CD8-positive, alpha-beta memory T cell (primary cell): ENCODE measurements around the gene AGRP. TPM values are rescaled to one million over a fixed set of nuclear protein-coding genes. Genes with fewer than 3 reads are reported as not detected.
"Not testable (repeated sequence)": the region's sequence is repeated elsewhere in the genome, so short reads cannot be mapped to it uniquely, and the experiment has no call there.

Experiments
- CTCF ChIA-PET: fragments of 350-600 bp; sonication (Branson Sonifier 250); formaldehyde crosslinking; loops from one replicate; lab custom pipeline; 2021; ENCODE audit warnings: antibody characterized with exemption; lab: Charles Lee
- POLR2A ChIA-PET: fragments of 350-600 bp; sonication (Branson Sonifier 250); formaldehyde crosslinking; loops from one replicate; lab custom pipeline; 2021; ENCODE audit warnings: antibody characterized with exemption; lab: Charles Lee
- DNase-seq, 5 donors: peaks; one replicate each; pipeline versions ENCODE4 v3.0.0 to v3.0.0-alpha.2; 2020 to 2022; ENCODE audit warnings: mixed read lengths in 1 of 5
- H3K27ac ChIP-seq: one replicate; pipeline ENCODE4 v1.7.0; 2013; ENCODE audit warnings: low read depth, mild to moderate bottlenecking, low read length, moderate library complexity
- H3K27me3 ChIP-seq: 2 replicates; pipeline ENCODE4 v1.7.0; 2013; ENCODE audit warnings: low read length, mild to moderate bottlenecking; ENCODE audit not compliant: insufficient read depth, poor library complexity, severe bottlenecking
- H3K36me3 ChIP-seq: 2 replicates; pipeline ENCODE4 v1.7.0; 2013; ENCODE audit warnings: mild to moderate bottlenecking, low read length, moderate library complexity; ENCODE audit not compliant: insufficient read depth
- H3K4me1 ChIP-seq: 2 replicates; pipeline ENCODE4 v1.7.0; 2013; ENCODE audit warnings: mild to moderate bottlenecking, low read length, moderate library complexity; ENCODE audit not compliant: insufficient read depth
- H3K4me3 ChIP-seq: 2 replicates; pipeline ENCODE4 v1.7.0; 2013; ENCODE audit warnings: mild to moderate bottlenecking, low read length
- H3K9me3 ChIP-seq: 2 replicates; pipeline ENCODE4 v1.7.0; 2013; ENCODE audit warnings: mild to moderate bottlenecking, low read length
- H3K27ac Mint-ChIP-seq, 8 donors: one replicate each; pipeline ENCODE4 v1.8.0; 2020 to 2021; ENCODE audit warnings: mixed read lengths in 8 of 8, mild to moderate bottlenecking in 6 of 8, inconsistent platforms in 3 of 8, moderate library complexity in 3 of 8
- H3K27me3 Mint-ChIP-seq, 2 donors: one replicate each; pipeline ENCODE4 v1.8.0; 2020 to 2021; ENCODE audit warnings: mixed read lengths in 2 of 2, mild to moderate bottlenecking in 1 of 2, moderate library complexity in 1 of 2
- H3K36me3 Mint-ChIP-seq, 3 donors: one replicate each; pipeline ENCODE4 v1.8.0; 2020 to 2021; ENCODE audit warnings: mixed read lengths in 3 of 3, inconsistent platforms in 1 of 3, mild to moderate bottlenecking in 1 of 3
- H3K4me1 Mint-ChIP-seq, 3 donors: one replicate each; pipeline ENCODE4 v1.8.0; 2020 to 2021; ENCODE audit warnings: mixed read lengths in 3 of 3, inconsistent platforms in 1 of 3, mild to moderate bottlenecking in 1 of 3
- H3K4me3 Mint-ChIP-seq, 7 donors: one replicate each; pipeline ENCODE4 v1.8.0; 2020 to 2021; ENCODE audit warnings: mixed read lengths in 7 of 7, mild to moderate bottlenecking in 6 of 7, moderate library complexity in 4 of 7, inconsistent platforms in 2 of 7
- H3K9me3 Mint-ChIP-seq, 5 donors: one replicate each; pipeline ENCODE4 v1.8.0; 2020 to 2022; ENCODE audit warnings: mixed read lengths in 5 of 5, mild to moderate bottlenecking in 3 of 5, moderate library complexity in 2 of 5, inconsistent platforms in 1 of 5
- polyA plus RNA-seq: library from polyadenylated mRNA; unstranded; fragments of 300-500 nt; fragmentation: Illumina TruSeq; gene quantifications from one replicate; pipeline ENCODE4 v1.2.3, GENCODE V29; 2021
- total RNA-seq, 2 experiments: library from RNA; stranded (reverse); gene quantifications; one replicate each; pipeline ENCODE4 v1.2.3, GENCODE V29; 2021

AGRP gene
- total and polyA plus RNA-seq, 3 experiments from 2014 or later = not detected

DNA sequence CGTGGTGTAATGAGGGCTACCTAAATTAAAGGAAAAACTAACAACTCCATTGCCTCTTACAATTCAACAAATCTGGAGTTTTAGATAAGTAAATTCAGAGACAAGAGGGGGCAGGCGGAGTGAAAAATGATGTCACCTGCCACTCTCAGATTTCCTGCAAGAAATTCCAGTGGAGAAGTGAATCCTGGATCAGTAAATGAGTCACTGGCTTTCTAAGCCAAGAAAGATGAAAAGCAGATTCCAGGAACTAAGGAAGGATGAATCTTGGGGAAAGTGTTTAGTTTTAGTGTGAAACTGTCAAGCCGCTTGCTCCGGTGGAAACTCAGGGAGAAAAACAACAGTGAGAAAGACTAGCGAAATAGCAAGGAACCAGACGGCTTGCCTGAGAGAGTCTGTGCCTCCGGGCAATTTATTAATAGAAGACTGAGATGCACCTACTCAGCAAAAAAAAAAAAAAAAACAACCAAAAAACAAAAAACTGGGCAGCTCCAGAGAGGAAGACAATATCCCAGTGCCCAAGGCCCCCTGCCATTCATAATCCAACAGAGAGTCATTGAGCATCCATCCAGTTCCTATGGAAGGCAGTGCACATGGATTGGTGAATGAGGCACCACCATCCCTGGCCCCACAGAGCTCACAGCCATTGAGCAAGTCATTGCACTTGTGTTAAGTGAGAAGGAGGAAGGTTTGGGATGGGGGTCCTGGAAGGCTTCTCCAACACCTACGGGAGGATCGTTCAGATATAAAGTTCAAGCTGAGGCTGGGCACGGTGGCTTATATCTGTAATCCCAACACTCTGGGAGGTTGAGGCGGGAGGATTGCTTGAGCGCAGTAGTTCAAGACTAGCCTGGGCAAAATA is 33.2 kb upstream of the AGRP start:
- Histone ChIP-seq H3K9me3 (no peaks in the 10 kb centered on the region), H3K27ac (no peak overlapping the region), H3K27me3 (no peaks in the 10 kb centered on the region), H3K36me3 (no peaks in the 10 kb centered on the region), H3K4me1 (peaks cover 18% of the 10 kb centered on the region), H3K4me3 (no peak overlapping the region)
- H3K4me3 Mint-ChIP-seq = no peak overlapping the region
- DNase-seq = no peak
- H3K9me3 Mint-ChIP-seq = no peaks in the 10 kb centered on the region
- H3K36me3 Mint-ChIP-seq = no peaks in the 10 kb centered on the region
- peak overlapping the region in 1 of 8 donors; percentile 72 for H3K27ac Mint-ChIP-seq
- ChIA-PET CTCF (interaction anchor here (0.7 to 7.4 kb wide), 11 partner anchors 10 to 524 kb away, joined by 3 to 168 read pairs (median 4); partner anchors contain the start of genes AGRP, ATP6V0D1 and CARMIL2), POLR2A (no interaction called here)
- H3K27me3 Mint-ChIP-seq = peaks cover 0 to 1% of the 10 kb centered on the region in 2 donors
- H3K4me1 Mint-ChIP-seq = peaks cover 17 to 20% (median 19%) of the 10 kb centered on the region in 3 donors

DNA sequence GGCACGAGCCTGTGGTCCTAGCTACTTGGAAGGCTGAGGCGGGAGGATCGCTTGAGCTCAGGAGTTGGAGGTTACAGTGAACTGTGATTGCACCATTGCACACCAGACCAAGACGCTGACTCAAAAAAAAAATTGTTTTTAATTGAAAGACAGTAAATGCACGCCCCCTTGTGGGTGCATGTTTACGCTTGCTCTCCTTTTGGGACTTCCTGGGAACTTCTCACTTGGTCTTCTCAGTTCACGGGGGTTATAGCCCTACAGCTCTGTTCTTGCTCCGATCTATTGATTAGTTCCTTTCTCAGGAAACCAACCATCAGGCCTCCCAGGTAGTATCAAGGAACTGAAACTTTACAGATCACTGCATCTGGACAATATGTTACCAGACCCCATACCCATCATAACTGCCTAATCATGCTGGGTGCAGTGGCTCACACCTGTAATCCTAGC is 31.1 kb upstream of the AGRP start:
- Mint-ChIP-seq H3K27ac (peak overlapping the region in 4 of 8 donors; percentile 33 to 74 (median 63)), H3K4me3 (peak overlapping the region in 1 of 7 donors; percentile 32), H3K9me3 (no peaks in the 10 kb centered on the region), H3K36me3 (no peaks in the 10 kb centered on the region), H3K27me3 (peaks cover 0 to under 1% of the 10 kb centered on the region in 2 donors), H3K4me1 (peaks cover 9 to 17% (median 14%) of the 10 kb centered on the region in 3 donors)
- Histone ChIP-seq H3K4me3 (no peak overlapping the region), H3K27me3 (no peaks in the 10 kb centered on the region), H3K4me1 (peaks cover 11% of the 10 kb centered on the region), H3K27ac (no peak overlapping the region), H3K9me3 (no peaks in the 10 kb centered on the region), H3K36me3 (no peaks in the 10 kb centered on the region)
- CTCF ChIA-PET = interaction anchor here (0.7 to 7.4 kb wide), 19 partner anchors 10 to 267 kb away, joined by 3 to 168 read pairs (median 4); partner anchors contain the start of genes AGRP, ATP6V0D1, CARMIL2 and CTCF
- POLR2A ChIA-PET = interaction anchor here (0.8 to 2.0 kb wide), 2 partner anchors 21 to 33 kb away, joined by 4 to 6 read pairs; partner anchors contain the start of gene ATP6V0D1
- DNase-seq = peak; percentile 72 to 85 (median 73)

- H3K4me1 Mint-ChIP-seq = peaks cover 13 to 21% (median 18%) of the 10 kb centered on the region in 3 donors
- peak overlapping the region in 1 of 8 donors; percentile 64 for H3K27ac Mint-ChIP-seq
- H3K27ac ChIP-seq, DNase-seq, H3K4me3 ChIP-seq, H3K36me3 ChIP-seq, H3K4me3 Mint-ChIP-seq, H3K9me3 Mint-ChIP-seq, H3K27me3 ChIP-seq, H3K27me3 Mint-ChIP-seq, H3K36me3 Mint-ChIP-seq, H3K9me3 ChIP-seq: not testable (repeated sequence)
- ChIA-PET POLR2A (interaction anchor here (0.8 to 2.0 kb wide), 2 partner anchors 20 to 33 kb away, joined by 4 to 6 read pairs; partner anchors contain the start of gene ATP6V0D1), CTCF (interaction anchor here (0.7 to 7.4 kb wide), 19 partner anchors 9 to 267 kb away, joined by 3 to 168 read pairs (median 4); partner anchors contain the start of genes AGRP, ATP6V0D1, CARMIL2 and CTCF)
- H3K4me1 ChIP-seq = peaks cover 16% of the 10 kb centered on the region
Observed at GRCh38 chr16:67513892-67514291, 30.5 kb upstream of the AGRP start.

- Histone ChIP-seq H3K27ac (no peak overlapping the region), H3K4me1 (peaks cover 53% of the 10 kb centered on the region), H3K27me3 (no peaks in the 10 kb centered on the region), H3K9me3 (no peaks in the 10 kb centered on the region), H3K36me3 (no peaks in the 10 kb centered on the region), H3K4me3 (no peak overlapping the region)
- peak in 2 of 5 donors; percentile 57 to 61 for DNase-seq
- Mint-ChIP-seq H3K4me1 (peaks cover 37 to 48% (median 44%) of the 10 kb centered on the region in 3 donors), H3K36me3 (peaks cover 0 to 2% (median 0%) of the 10 kb centered on the region in 3 donors), H3K27me3 (no peaks in the 10 kb centered on the region), H3K27ac (peak overlapping the region; percentile 23 to 89 (median 60)), H3K9me3 (no peaks in the 10 kb centered on the region), H3K4me3 (peak overlapping the region in 4 of 7 donors; percentile 15 to 46 (median 29))
- ChIA-PET CTCF (interaction anchor here (0.6 to 2.5 kb wide), 5 partner anchors 12 to 136 kb away, joined by 3 to 12 read pairs (median 6); partner anchors contain the start of genes ATP6V0D1 and CARMIL2), POLR2A (interaction anchor here (0.6 kb wide), 1 partner anchor 150 kb away, joined by 3 read pairs; no protein-coding TSS in a partner anchor)
Observed at GRCh38 chr16:67509016-67509415, 25.7 kb upstream of the AGRP start.

- H3K27me3 Mint-ChIP-seq = no peaks in the 10 kb centered on the region
- Histone ChIP-seq H3K27me3 (no peaks in the 10 kb centered on the region), H3K4me3 (no peak overlapping the region), H3K4me1 (peaks cover 60% of the 10 kb centered on the region), H3K9me3 (no peaks in the 10 kb centered on the region), H3K27ac (no peak overlapping the region), H3K36me3 (no peaks in the 10 kb centered on the region)
- CTCF ChIA-PET = interaction anchor here (0.7 to 3.6 kb wide), 4 partner anchors 7 to 26 kb away, joined by 3 to 17 read pairs (median 10); partner anchors contain the start of gene ATP6V0D1
- no peaks in the 10 kb centered on the region for H3K9me3 Mint-ChIP-seq
- peaks cover 0 to 2% (median 1%) of the 10 kb centered on the region in 3 donors for H3K36me3 Mint-ChIP-seq
- H3K4me1 Mint-ChIP-seq = peaks cover 46 to 59% (median 53%) of the 10 kb centered on the region in 3 donors
- DNase-seq = no peak
- POLR2A ChIA-PET = no interaction called here
- peak overlapping the region in 2 of 7 donors; percentile 28 to 35 for H3K4me3 Mint-ChIP-seq
- H3K27ac Mint-ChIP-seq = peak overlapping the region; percentile 63 to 92 (median 80)
Observed at GRCh38 chr16:67506468-67506867, 23.1 kb upstream of the AGRP start.

GRCh38 chr16:67504031-67505021 is 21.0 kb upstream of the AGRP start:
- H3K4me3 Mint-ChIP-seq = peak overlapping the region in 6 of 7 donors; percentile 56 to 77 (median 68)
- peaks cover 59% of the 10 kb centered on the region for H3K4me1 ChIP-seq
- peak overlapping the region; percentile 83 to 98 (median 94) for H3K27ac Mint-ChIP-seq
- POLR2A ChIA-PET = interaction anchor here (1.2 kb wide), 1 partner anchor 17 kb away, joined by 4 read pairs; no protein-coding TSS in a partner anchor
- CTCF ChIA-PET = interaction anchor here (1.2 to 3.6 kb wide), 5 partner anchors 8 to 23 kb away, joined by 3 to 17 read pairs (median 11); partner anchors contain the start of gene ATP6V0D1
- peaks cover 47 to 53% (median 49%) of the 10 kb centered on the region in 3 donors for H3K4me1 Mint-ChIP-seq
- H3K27ac ChIP-seq = peak overlapping the region; percentile 21
- H3K9me3 ChIP-seq = no peaks in the 10 kb centered on the region
- H3K27me3 ChIP-seq = no peaks in the 10 kb centered on the region
- H3K27me3 Mint-ChIP-seq = no peaks in the 10 kb centered on the region
- peak overlapping the region; percentile 28 for H3K4me3 ChIP-seq
- peaks cover 2% of the 10 kb centered on the region for H3K36me3 ChIP-seq
- no peaks in the 10 kb centered on the region for H3K9me3 Mint-ChIP-seq
- peak in 4 of 5 donors; percentile 29 to 56 (median 44) for DNase-seq
- peaks cover 0 to 8% (median 5%) of the 10 kb centered on the region in 3 donors for H3K36me3 Mint-ChIP-seq

GRCh38 chr16:67499106-67499505 is 15.8 kb upstream of the AGRP start:
- peak overlapping the region in 6 of 8 donors; percentile 50 to 92 (median 72) for H3K27ac Mint-ChIP-seq
- no peak overlapping the region for H3K4me3 Mint-ChIP-seq
- Histone ChIP-seq H3K36me3 (peaks cover 5% of the 10 kb centered on the region), H3K27me3 (no peaks in the 10 kb centered on the region), H3K4me1 (peaks cover 18% of the 10 kb centered on the region), H3K27ac (no peak overlapping the region), H3K4me3 (no peak overlapping the region), H3K9me3 (no peaks in the 10 kb centered on the region)
- H3K4me1 Mint-ChIP-seq = peaks cover 12 to 17% (median 15%) of the 10 kb centered on the region in 3 donors
- DNase-seq = no peak
- CTCF ChIA-PET = interaction anchor here (11.0 to 14.6 kb wide), 2 partner anchors 15 to 22 kb away, joined by 87 to 168 read pairs; no protein-coding TSS in a partner anchor
- H3K36me3 Mint-ChIP-seq = peaks cover 0 to 30% (median 2%) of the 10 kb centered on the region in 3 donors
- POLR2A ChIA-PET = no interaction called here
- H3K27me3 Mint-ChIP-seq = no peaks in the 10 kb centered on the region
- no peaks in the 10 kb centered on the region for H3K9me3 Mint-ChIP-seq
